Panc1 (cell line): ENCODE results near the gene ZBBX.

ENCODE experiments used
- CTCF ChIP-seq: fragments of 450-650 bp; IDR thresholded peaks from 2 replicates; pipeline ENCODE4 v1.5.1; 2017; ENCODE audit warnings: mild to moderate bottlenecking
- REST ChIP-seq, 2 experiments: IDR thresholded peaks; 2 replicates each; pipeline ENCODE4 v1.6.1; 2011 to 2012; ENCODE audit warnings: low read depth in 2 of 2, control low read depth in 1 of 2, low read length in 1 of 2, mild to moderate bottlenecking in 1 of 2, moderate library complexity in 1 of 2; ENCODE audit not compliant: insufficient read depth in 1 of 2
- TCF7L2 ChIP-seq: IDR thresholded peaks from 2 replicates; pipeline ENCODE4 v1.6.1; 2011; ENCODE audit warnings: mild to moderate bottlenecking, low read depth, low read length, inconsistent platforms

GRCh38 chr3:167289435-167289834 lies 90.7 kb downstream of the ZBBX start:
- TF ChIP-seq CTCF, result no peak
- TF ChIP-seq REST (IDR thresholded peaks at IDR 0.05; ENCODE audit: insufficient read depth in 1 of 2, low read depth in 2 of 2, low read length in 1 of 2), result no peak
- no peak for TF ChIP-seq TCF7L2
